Stimulated activated effector memory CD8-positive, alpha-beta T cell treated with anti-CD3 and anti-CD28 coated beads, Interleukin-12 subunit alpha, Interleukin-12 subunit beta, amount 100 ng/mL, for 72 hours (primary cell): ENCODE results near the gene TSGA10.
"Not testable (repeated sequence)": the region's sequence is repeated elsewhere in the genome, so short reads cannot be mapped to it uniquely, and the experiment has no call there.

Source experiments
- ATAC-seq: fragments of 150-1000 bp; cut with Tn5 transposase; 2 replicates; pipeline ENCODE4 v1.10.0; 2021
- DNase-seq, 2 donors: peaks; one replicate each; pipeline ENCODE4 v3.0.0; 2021 to 2022; ENCODE audit warnings: low spot score in 2 of 2
- H3K27ac Mint-ChIP-seq: one replicate; pipeline ENCODE4 v1.8.0; 2022; ENCODE audit warnings: mild to moderate bottlenecking, mixed read lengths
- H3K36me3 Mint-ChIP-seq: one replicate; pipeline ENCODE4 v1.8.0; 2022; ENCODE audit warnings: mild to moderate bottlenecking, mixed read lengths
- H3K4me1 Mint-ChIP-seq: one replicate; pipeline ENCODE4 v1.8.0; 2022; ENCODE audit warnings: mixed read lengths
- H3K4me3 Mint-ChIP-seq: one replicate; pipeline ENCODE4 v1.8.0; 2022; ENCODE audit warnings: mild to moderate bottlenecking, mixed read lengths
- H3K9me3 Mint-ChIP-seq: one replicate; pipeline ENCODE4 v1.8.0; 2022; ENCODE audit warnings: mixed read lengths

Gene TSGA10

GRCh38 chr2:99154643-99155536 lies at the start of gene TSGA10, which contains the start of gene LIPT1:
Gene TSGA10 (minus strand): TSS chr2:99154942. CDS start chr2:99109439, 45,503 bp downstream.
Gene LIPT1 (plus strand): TSS chr2:99154967. CDS start chr2:99161958, 6,991 bp downstream.
- Mint-ChIP-seq H3K9me3 (no peaks in the 10 kb centered on the region), H3K4me1 (peaks cover 38% of the 10 kb centered on the region), H3K4me3 (no peak within 1 kb of the TSS), H3K27ac (peak within 1 kb of the TSS; percentile 98), H3K36me3 (peaks cover 17% of the 10 kb centered on the region)
- peak; percentile 98 for ATAC-seq
- peak; percentile 84 to 97 for DNase-seq

- DNase-seq, result no peak
- H3K4me1 Mint-ChIP-seq, result no peaks in the 10 kb centered on the region
- ATAC-seq, result no peak
- H3K4me3 Mint-ChIP-seq, result no peak overlapping the region
- peaks cover 7% of the 10 kb centered on the region for H3K9me3 Mint-ChIP-seq
- H3K36me3 Mint-ChIP-seq, result peaks cover 13% of the 10 kb centered on the region
- peak overlapping the region; percentile 16 for H3K27ac Mint-ChIP-seq
These were observed 47.4 kb upstream of the TSGA10 start for GRCh38 chr2:99201959-99202678.

GRCh38 chr2:99200076-99200800 lies 45.5 kb upstream of the TSGA10 start:
- DNase-seq (no peak), ATAC-seq (no peak)
- H3K4me1 Mint-ChIP-seq, result no peaks in the 10 kb centered on the region
- H3K36me3 Mint-ChIP-seq, result peaks cover 32% of the 10 kb centered on the region
- no peak overlapping the region for H3K4me3 Mint-ChIP-seq
- no peak overlapping the region for H3K27ac Mint-ChIP-seq
- peaks cover 2% of the 10 kb centered on the region for H3K9me3 Mint-ChIP-seq

GRCh38 chr2:99198103-99198841 lies 43.5 kb upstream of the TSGA10 start:
- DNase-seq (no peak), ATAC-seq (no peak)
- no peaks in the 10 kb centered on the region for H3K4me1 Mint-ChIP-seq
- H3K27ac Mint-ChIP-seq, result peak overlapping the region; percentile 37
- H3K4me3 Mint-ChIP-seq, result no peak overlapping the region
- no peaks in the 10 kb centered on the region for H3K9me3 Mint-ChIP-seq
- H3K36me3 Mint-ChIP-seq, result peaks cover 47% of the 10 kb centered on the region

GRCh38 chr2:99192364-99192763 lies 37.6 kb upstream of the TSGA10 start:
- not testable (repeated sequence) for H3K4me3 Mint-ChIP-seq, H3K27ac Mint-ChIP-seq, H3K9me3 Mint-ChIP-seq, ATAC-seq, DNase-seq, H3K4me1 Mint-ChIP-seq
- H3K36me3 Mint-ChIP-seq, result peaks cover 93% of the 10 kb centered on the region

- H3K4me1 Mint-ChIP-seq, result no peaks in the 10 kb centered on the region
- ATAC-seq (no peak), DNase-seq (no peak)
- H3K27ac Mint-ChIP-seq, result no peak overlapping the region
- H3K4me3 Mint-ChIP-seq, result no peak overlapping the region
- peaks cover 86% of the 10 kb centered on the region for H3K36me3 Mint-ChIP-seq
- no peaks in the 10 kb centered on the region for H3K9me3 Mint-ChIP-seq
These were observed 35.8 kb upstream of the TSGA10 start for GRCh38 chr2:99190548-99190947.

GRCh38 chr2:99188357-99188756 lies 33.6 kb upstream of the TSGA10 start:
- H3K4me1 Mint-ChIP-seq, result no peaks in the 10 kb centered on the region
- ATAC-seq (no peak), DNase-seq (no peak)
- H3K27ac Mint-ChIP-seq, result peak overlapping the region; percentile 10
- peaks cover 68% of the 10 kb centered on the region for H3K36me3 Mint-ChIP-seq
- H3K4me3 Mint-ChIP-seq, result no peak overlapping the region
- H3K9me3 Mint-ChIP-seq, result no peaks in the 10 kb centered on the region

- ATAC-seq (no peak), DNase-seq (no peak)
- Mint-ChIP-seq H3K36me3 (peaks cover 56% of the 10 kb centered on the region), H3K27ac (no peak overlapping the region), H3K9me3 (no peaks in the 10 kb centered on the region), H3K4me1 (peaks cover 7% of the 10 kb centered on the region), H3K4me3 (no peak overlapping the region)
These were observed 32.3 kb upstream of the TSGA10 start for GRCh38 chr2:99187011-99187410.

- Mint-ChIP-seq H3K4me1 (peaks cover 14% of the 10 kb centered on the region), H3K27ac (no peak overlapping the region), H3K36me3 (peaks cover 45% of the 10 kb centered on the region), H3K4me3 (no peak overlapping the region), H3K9me3 (no peaks in the 10 kb centered on the region)
- no peak for DNase-seq
- ATAC-seq, result no peak
These were observed 30.1 kb upstream of the TSGA10 start for GRCh38 chr2:99184811-99185210.

- Mint-ChIP-seq H3K9me3 (no peaks in the 10 kb centered on the region), H3K4me1 (peaks cover 29% of the 10 kb centered on the region), H3K36me3 (peaks cover 36% of the 10 kb centered on the region), H3K4me3 (no peak overlapping the region), H3K27ac (no peak overlapping the region)
- ATAC-seq (no peak), DNase-seq (no peak)
These were observed 28.3 kb upstream of the TSGA10 start for GRCh38 chr2:99183025-99183424.

- ATAC-seq (no peak), DNase-seq (no peak)
- H3K9me3 Mint-ChIP-seq, result no peaks in the 10 kb centered on the region
- peaks cover 36% of the 10 kb centered on the region for H3K36me3 Mint-ChIP-seq
- peak overlapping the region; percentile 96 for H3K27ac Mint-ChIP-seq
- peak overlapping the region; percentile 91 for H3K4me3 Mint-ChIP-seq
- peaks cover 38% of the 10 kb centered on the region for H3K4me1 Mint-ChIP-seq
These were observed 26.9 kb upstream of the TSGA10 start for GRCh38 chr2:99181624-99182000.

- Mint-ChIP-seq H3K9me3 (no peaks in the 10 kb centered on the region), H3K4me3 (peak within 1 kb of the TSS; percentile 91), H3K27ac (peak within 1 kb of the TSS; percentile 96), H3K36me3 (peaks cover 37% of the 10 kb centered on the region), H3K4me1 (peaks cover 38% of the 10 kb centered on the region)
- ATAC-seq, result peak; percentile 97
- DNase-seq, result peak; percentile 80 to 97
These were observed 26.2 kb upstream of the TSGA10 start, which contains the start of the genes MITD1 and MRPL30 for GRCh38 chr2:99180755-99181623. Gene MITD1 (minus strand): TSS chr2:99181058. CDS start chr2:99180981, 77 bp downstream. Gene MRPL30 (plus strand): TSS chr2:99181184. CDS start chr2:99186204, 5,020 bp downstream.

- no peak for ATAC-seq
These were observed 16.8 kb upstream of the TSGA10 start for GRCh38 chr2:99171377-99172140.

More at GRCh38 chr2:99171377-99172140, 16.8 kb upstream of the TSGA10 start:
- DNase-seq, result no peak
- peaks cover 87% of the 10 kb centered on the region for H3K36me3 Mint-ChIP-seq
- no peaks in the 10 kb centered on the region for H3K9me3 Mint-ChIP-seq
- H3K27ac Mint-ChIP-seq, result peak overlapping the region; percentile 34
- H3K4me3 Mint-ChIP-seq, result no peak overlapping the region
- peaks cover 27% of the 10 kb centered on the region for H3K4me1 Mint-ChIP-seq
